ENCODE results near the gene FAM219B. TPM values are rescaled to one million over a fixed set of nuclear protein-coding genes. Genes with fewer than 3 reads are reported as not detected.

FAM219B gene
- total RNA-seq, 2 donors from 2014 or later: 44.7 to 54.2 TPM

- Histone ChIP-seq H3K4me3 (peak within 1 kb of the TSS; percentile 76), H3K27ac (peak within 1 kb of the TSS; percentile 92), H3K27me3 (no peaks in the 10 kb centered on the region), H3K9ac (ENCODE audit: low read depth in 2 of 2, low read length in 2 of 2) (peak within 1 kb of the TSS; percentile 76 to 99), H3K4me1 (peaks cover 31% of the 10 kb centered on the region), H3K9me3 (no peaks in the 10 kb centered on the region), H3K36me3 (no peaks in the 10 kb centered on the region)
- intact Hi-C loops (cut with DNase I): no loop called here
- TF ChIP-seq CTCF (IDR thresholded peaks at IDR 0.05): no peak
- DNase-seq: peak; percentile 96
These were observed 33.5 kb downstream of the FAM219B start, which contains the start of gene SCAMP2 for GRCh38 chr15:74873036-74873755. SCAMP2 (minus strand) TSS chr15:74873365; CDS start chr15:74873255, 110 bp downstream.

GRCh38 chr15:74872702-74873035 lies 34.0 kb downstream of the FAM219B start:
- DNase-seq: no peak
- H3K9me3 ChIP-seq: no peaks in the 10 kb centered on the region
- intact Hi-C loops (cut with DNase I): no loop called here
- no peaks in the 10 kb centered on the region for H3K27me3 ChIP-seq
- no peak for TF ChIP-seq CTCF (IDR thresholded peaks at IDR 0.05)
- H3K4me1 ChIP-seq: peaks cover 36% of the 10 kb centered on the region
- peak overlapping the region; percentile 76 to 99 for H3K9ac ChIP-seq (ENCODE audit: low read depth in 2 of 2, low read length in 2 of 2)
- H3K27ac ChIP-seq: peak overlapping the region; percentile 92
- H3K36me3 ChIP-seq: no peaks in the 10 kb centered on the region
- H3K4me3 ChIP-seq: peak overlapping the region; percentile 76

GRCh38 chr15:74870436-74871215 lies 36.0 kb downstream of the FAM219B start:
- Histone ChIP-seq H3K9ac (ENCODE audit: low read depth in 2 of 2, low read length in 2 of 2) (peak overlapping the region; percentile 40 to 83), H3K27me3 (no peaks in the 10 kb centered on the region), H3K4me1 (peaks cover 43% of the 10 kb centered on the region), H3K4me3 (peak overlapping the region; percentile 3), H3K27ac (peak overlapping the region; percentile 92), H3K36me3 (no peaks in the 10 kb centered on the region), H3K9me3 (no peaks in the 10 kb centered on the region)
- intact Hi-C loops (cut with DNase I): no loop called here
- TF ChIP-seq CTCF (IDR thresholded peaks at IDR 0.05): no peak
- no peak for DNase-seq

- Histone ChIP-seq H3K9me3 (no peaks in the 10 kb centered on the region), H3K9ac (ENCODE audit: low read depth in 2 of 2, low read length in 2 of 2) (peak overlapping the region in 1 of 2 donors; percentile 83), H3K36me3 (no peaks in the 10 kb centered on the region), H3K4me1 (peaks cover 43% of the 10 kb centered on the region), H3K4me3 (peak overlapping the region; percentile 3), H3K27me3 (no peaks in the 10 kb centered on the region), H3K27ac (peak overlapping the region; percentile 92)
- no peak for TF ChIP-seq CTCF (IDR thresholded peaks at IDR 0.05)
- DNase-seq: peak; percentile 83
- intact Hi-C loops (cut with DNase I): no loop called here
These were observed 36.8 kb downstream of the FAM219B start for GRCh38 chr15:74869726-74870407.

GRCh38 chr15:74869372-74869725 lies 37.3 kb downstream of the FAM219B start:
- no peak for TF ChIP-seq CTCF (IDR thresholded peaks at IDR 0.05)
- DNase-seq: no peak
- peaks cover 46% of the 10 kb centered on the region for H3K4me1 ChIP-seq
- no peaks in the 10 kb centered on the region for H3K36me3 ChIP-seq
- H3K9me3 ChIP-seq: no peaks in the 10 kb centered on the region
- no peak overlapping the region for H3K4me3 ChIP-seq
- H3K9ac ChIP-seq (ENCODE audit: low read depth in 2 of 2, low read length in 2 of 2): peak overlapping the region in 1 of 2 donors; percentile 83
- H3K27me3 ChIP-seq: no peaks in the 10 kb centered on the region
- intact Hi-C loops (cut with DNase I): no loop called here
- peak overlapping the region; percentile 92 for H3K27ac ChIP-seq

Data from colonic mucosa (tissue), 4 donors.